Measurements from ENCODE around the gene TANC1.

- TF ChIP-seq CTCF (IDR thresholded peaks at IDR 0.05), result no peak
- TF ChIP-seq POLR2A (IDR thresholded peaks at IDR 0.05), result no peak
Observed at GRCh38 chr2:159232456-159233170, 264.2 kb downstream of the TANC1 start.

Measured in vagina (tissue), 2 donors.